H1 (cell line): ENCODE data around the gene HYAL4. TPM values are rescaled to one million over a fixed set of nuclear protein-coding genes. Genes with fewer than 3 reads are reported as not detected.
A peak's percentile ranks its signal among the peaks of the same experiment; 100 is the strongest.

ENCODE experiments used
- CTCF ChIA-PET: fragments of 300-600 bp; sonication (Branson Sonifier 250); formaldehyde crosslinking; loops from one replicate; lab custom pipeline; 2021; ENCODE audit not compliant: partially characterized antibody; lab: Charles Lee
- POLR2A ChIA-PET: fragments of 300-600 bp; sonication (Branson Sonifier 250); formaldehyde crosslinking; loops from one replicate; lab custom pipeline; 2021; ENCODE audit warnings: inconsistent platforms; ENCODE audit not compliant: partially characterized antibody; lab: Charles Lee
- DNase-seq, 2 experiments: peaks; one replicate each; pipeline versions ENCODE4 v3.0.0 to v3.0.0-alpha.2; 2010 to 2022; ENCODE audit warnings: low spot score in 2 of 2, low read depth in 1 of 2, mixed read lengths in 1 of 2
- FAIRE-seq: peaks from 2 replicates; lab custom pipeline; 2011; peaks lifted over from hg19 to GRCh38; lab: Jason Lieb, UNC
- H2AFZ ChIP-seq: 2 replicates; pipeline ENCODE4 v1.8.1; 2012; ENCODE audit warnings: low read length, inconsistent platforms
- H2AK5ac ChIP-seq: 2 replicates; pipeline ENCODE4 v1.6.1; 2013; ENCODE audit warnings: low read depth, low read length
- H2BK120ac ChIP-seq: replicated peaks from 2 replicates; pipeline ENCODE3; 2013; ENCODE audit warnings: low read depth, low read length, inconsistent platforms
- H2BK12ac ChIP-seq: 2 replicates; pipeline ENCODE4 v1.6.1; 2013; ENCODE audit warnings: low read depth, low read length
- H2BK15ac ChIP-seq: 2 replicates; pipeline ENCODE4 v1.6.1; 2013; ENCODE audit warnings: low read length
- H2BK20ac ChIP-seq: 2 replicates; pipeline ENCODE4 v1.6.1; 2013; ENCODE audit warnings: low read length
- H2BK5ac ChIP-seq: 2 replicates; pipeline ENCODE4 v1.6.1; 2013; ENCODE audit warnings: low read depth, low read length
- H3K14ac ChIP-seq: 2 replicates; pipeline ENCODE4 v1.6.1; 2013; ENCODE audit warnings: inconsistent platforms; ENCODE audit not compliant: insufficient read length
- H3K18ac ChIP-seq: 2 replicates; pipeline ENCODE4 v1.6.1; 2013; ENCODE audit warnings: low read length; ENCODE audit errors: extremely low read depth
- H3K23ac ChIP-seq: 2 replicates; pipeline ENCODE4 v1.6.1; 2013; ENCODE audit warnings: inconsistent platforms; ENCODE audit not compliant: insufficient read length
- H3K23me2 ChIP-seq: 2 replicates; pipeline ENCODE4 v1.6.1; 2013; ENCODE audit warnings: low read depth, low read length
- H3K27ac ChIP-seq: 2 replicates; pipeline ENCODE4 v1.6.1; 2011; ENCODE audit warnings: low read depth, low read length, inconsistent platforms
- H3K27me3 ChIP-seq, 4 experiments: replicated peaks in 1 of 4; 1 replicate in 1 of 4; 2 replicates in 3 of 4; pipeline versions ENCODE4 v1.6.1 to v1.8.1; 2011 to 2013; ENCODE audit warnings: low read length in 3 of 4, mild to moderate bottlenecking in 3 of 4, inconsistent platforms in 2 of 4, mixed read lengths in 2 of 4, moderate library complexity in 1 of 4; ENCODE audit not compliant: control insufficient read depth in 3 of 4, insufficient read depth in 3 of 4; ENCODE audit errors: extremely low read depth in 1 of 4
- H3K36me3 ChIP-seq, 4 experiments: 2 replicates each; pipeline versions ENCODE4 v1.6.1 to v1.8.1; 2011 to 2013; ENCODE audit warnings: mild to moderate bottlenecking in 4 of 4, low read length in 3 of 4, moderate library complexity in 2 of 4, control low read depth in 1 of 4, inconsistent platforms in 1 of 4; ENCODE audit not compliant: insufficient read depth in 4 of 4, control insufficient read depth in 2 of 4
- H3K4ac ChIP-seq: replicated peaks from 2 replicates; pipeline ENCODE3; 2013; ENCODE audit warnings: low read length, low read depth, mixed read lengths, inconsistent platforms; ENCODE audit not compliant: insufficient read length
- H3K4me1 ChIP-seq, 4 experiments: replicated peaks in 1 of 4; 1 replicate in 1 of 4; 2 replicates in 3 of 4; pipeline versions ENCODE4 v1.6.1 to v1.8.1; 2011 to 2013; ENCODE audit warnings: low read length in 3 of 4, inconsistent platforms in 2 of 4, mixed read lengths in 1 of 4; ENCODE audit not compliant: insufficient read depth in 4 of 4, control insufficient read depth in 3 of 4
- H3K4me2 ChIP-seq, 2 experiments: 2 replicates each; pipeline versions ENCODE4 v1.6.1 to v1.8.1; 2011 to 2013; ENCODE audit warnings: low read depth in 2 of 2, low read length in 2 of 2, control low read depth in 1 of 2, inconsistent platforms in 1 of 2, mild to moderate bottlenecking in 1 of 2; ENCODE audit not compliant: insufficient read depth in 1 of 2
- H3K4me3 ChIP-seq, 4 experiments: fragments of 200-600, 300-600 bp in 1 of 4; sonication (generic), shearing (Covaris generic), sonication (Bioruptor Twin) in 1 of 4; 2 replicates each; pipeline versions ENCODE4 v1.5.1 to v1.8.1; 2011 to 2016; ENCODE audit warnings: low read length in 4 of 4, low read depth in 3 of 4, control low read depth in 2 of 4, inconsistent platforms in 2 of 4, mild to moderate bottlenecking in 2 of 4, mixed read lengths in 1 of 4, moderate library complexity in 1 of 4; ENCODE audit not compliant: insufficient read depth in 2 of 4; ENCODE audit errors: extremely low read depth in 1 of 4
- H3K56ac ChIP-seq: replicated peaks from 2 replicates; pipeline ENCODE3; 2013; ENCODE audit warnings: low read depth, mild to moderate bottlenecking, mixed read lengths, low read length, inconsistent platforms; ENCODE audit not compliant: insufficient read length
- H3K79me1 ChIP-seq: 2 replicates; pipeline ENCODE4 v1.6.1; 2013; ENCODE audit warnings: low read depth, low read length, control low read depth
- H3K79me2 ChIP-seq, 2 experiments: 2 replicates each; pipeline versions ENCODE4 v1.6.1 to v1.8.1; 2012 to 2013; ENCODE audit warnings: low read length in 2 of 2, mild to moderate bottlenecking in 2 of 2, inconsistent platforms in 1 of 2; ENCODE audit not compliant: insufficient read depth in 2 of 2, control insufficient read depth in 1 of 2
- H3K9ac ChIP-seq, 4 experiments: replicated peaks in 1 of 4; 1 replicate in 1 of 4; 2 replicates in 3 of 4; pipeline versions ENCODE4 v1.6.1 to v1.8.1; 2011 to 2013; ENCODE audit warnings: low read depth in 3 of 4, low read length in 3 of 4, control low read depth in 2 of 4, mild to moderate bottlenecking in 2 of 4, moderate library complexity in 2 of 4, inconsistent platforms in 1 of 4; ENCODE audit errors: extremely low read depth in 1 of 4
- H3K9me3 ChIP-seq, 2 experiments: 2 replicates each; pipeline versions ENCODE4 v1.6.1 to v1.8.1; 2012 to 2013; ENCODE audit warnings: mild to moderate bottlenecking in 2 of 2, moderate library complexity in 2 of 2, control low read depth in 1 of 2, inconsistent platforms in 1 of 2, low read depth in 1 of 2, low read length in 1 of 2, mixed read lengths in 1 of 2; ENCODE audit not compliant: insufficient read depth in 2 of 2
- H4K20me1 ChIP-seq, 2 experiments: replicated peaks in 1 of 2; 2 replicates each; pipeline versions ENCODE3 to v1.8.1; 2011 to 2013; ENCODE audit warnings: inconsistent platforms in 2 of 2, low read length in 2 of 2, mild to moderate bottlenecking in 1 of 2; ENCODE audit not compliant: insufficient read depth in 2 of 2, control insufficient read depth in 1 of 2
- H4K5ac ChIP-seq: 2 replicates; pipeline ENCODE4 v1.6.1; 2013; ENCODE audit warnings: low read length, low read depth, mixed read lengths, inconsistent platforms; ENCODE audit not compliant: insufficient read length
- H4K8ac ChIP-seq: 2 replicates; pipeline ENCODE4 v1.8.0; 2013; ENCODE audit warnings: mild to moderate bottlenecking, moderate library complexity, low read length, inconsistent platforms; ENCODE audit not compliant: insufficient read depth; ENCODE audit errors: extremely low read depth
- H4K91ac ChIP-seq: replicated peaks from 2 replicates; pipeline ENCODE3; 2013; ENCODE audit warnings: low read length, mixed read lengths, inconsistent platforms; ENCODE audit not compliant: insufficient read length
- CEBPB ChIP-seq: IDR thresholded peaks from 2 replicates; pipeline ENCODE4 v1.6.1; 2012; ENCODE audit warnings: low read depth, low read length
- EZH2 ChIP-seq: fragments of 200-600 bp; sonication (generic); IDR thresholded peaks from 2 replicates; pipeline ENCODE4 v1.7.1; 2012; ENCODE audit warnings: low read depth, mild to moderate bottlenecking, moderate library complexity, low read length, inconsistent platforms; ENCODE audit not compliant: severe bottlenecking
- JUN ChIP-seq: IDR thresholded peaks from 2 replicates; pipeline ENCODE4 v1.6.1; 2011; ENCODE audit warnings: low read depth, mild to moderate bottlenecking, improper control_type of control experiment, low read length
- KDM1A ChIP-seq: fragments of 200-600, 300-600 bp; sonication (generic); IDR thresholded peaks from 2 replicates; pipeline ENCODE4 v1.7.1; 2016; ENCODE audit warnings: mild to moderate bottlenecking, low read length, borderline replicate concordance
- PHF8 ChIP-seq: fragments of 200-600 bp; sonication (generic); conservative IDR thresholded peaks from 2 replicates; pipeline ENCODE4 v1.7.1; 2012; ENCODE audit warnings: low read depth, mild to moderate bottlenecking, inconsistent platforms, low read length, moderate library complexity
- RBBP5 ChIP-seq: IDR thresholded peaks from 2 replicates; pipeline ENCODE4 v1.7.1; 2012; ENCODE audit warnings: low read depth, mild to moderate bottlenecking, inconsistent platforms, low read length, moderate library complexity, borderline replicate concordance
- SIN3A ChIP-seq, 2 experiments: IDR thresholded peaks in 1 of 2; conservative IDR thresholded peaks in 1 of 2; 2 replicates each; pipeline ENCODE4 v1.6.1; 2011 to 2012; ENCODE audit warnings: low read length in 2 of 2, improper control_type of control experiment in 1 of 2, low read depth in 1 of 2, mild to moderate bottlenecking in 1 of 2
- TCF12 ChIP-seq: IDR thresholded peaks from 2 replicates; pipeline ENCODE4 v1.6.1; 2011; ENCODE audit warnings: low read depth, mild to moderate bottlenecking, low read length
- USF2 ChIP-seq: IDR thresholded peaks from 2 replicates; pipeline ENCODE4 v1.6.1; 2011; ENCODE audit warnings: low read length, improper control_type of control experiment
- WGBS, 2 experiments: shearing (Covaris generic) in 1 of 2; methylation state at CpG; one replicate each; pipeline versions ENCODE4 v1.1.6 to v1.1.7; 2013 to 2015; ENCODE audit warnings: low lambda C conversion rate in 2 of 2, mixed read lengths in 2 of 2, inconsistent platforms in 1 of 2, low coverage in 1 of 2, missing lambda C conversion rate in 1 of 2; ENCODE audit not compliant: insufficient replicate concordance in 2 of 2, insufficient coverage in 1 of 2, insufficient read length in 1 of 2; ENCODE audit errors: extremely low coverage in 1 of 2, missing lambda C conversion rate in 1 of 2; 5-methylcytosine and 5-hydroxymethylcytosine counted together
- polyA plus RNA-seq, 7 experiments: library from polyadenylated mRNA; depleted of rRNA in 3 of 7; stranded (reverse) in 5 of 7; unstranded in 2 of 7; fragments of >200 nt in 5 of 7; fragments of 200-250 nt in 2 of 7; gene quantifications; 1 replicate in 5 of 7; 2 replicates in 1 of 7; 4 replicates in 1 of 7; pipeline versions ENCODE4 v1.2.1 to v1.2.3, GENCODE V29; 2011 to 2013; ENCODE audit warnings: missing spikeins in 2 of 7, mixed read lengths in 2 of 7
- total RNA-seq: library from RNA; stranded (reverse); fragmentation: NEBNext Ultra II Directional; extraction: Animal tissue kit (Norgen Biotek cat#: 25700); gene quantifications from 2 replicates; pipeline ENCODE4 v1.2.1, GENCODE V29; 2021

Gene HYAL4
- total and polyA plus RNA-seq, 2 of the 8 experiments (the other 6 are each of a cell fraction or from before 2014, with no cell fraction given) = not detected

- H4K20me1 ChIP-seq = no peaks in the 10 kb centered on the region
- ChIA-PET CTCF (interaction anchor here (0.6 to 6.0 kb wide), 37 partner anchors 9 to 998 kb away, joined by 3 to 71 read pairs (median 4); partner anchors contain the start of genes HYAL4 and WASL), POLR2A (interaction anchor here (0.6 kb wide), 2 partner anchors 49 to 145 kb away, joined by 3 read pairs; partner anchors contain the start of gene WASL)
- H3K56ac ChIP-seq = no peak overlapping the region
- peak in 1 of 2 experiments; percentile 31 for DNase-seq
- H4K5ac ChIP-seq = no peak overlapping the region
- no peak overlapping the region for H3K4me3 ChIP-seq
- no peaks in the 10 kb centered on the region for H3K36me3 ChIP-seq
- peaks cover 0 to 3% (median 1%) of the 10 kb centered on the region in 4 experiments; a peak in 2 of 7 replicates for H3K4me1 ChIP-seq
- no peak overlapping the region for H3K14ac ChIP-seq
- 41% methylated on average over 2 of the region's 2 CpGs; no CpG with 5 or more reads in 1 of the 2 experiments for WGBS, 2 experiments
- H3K9me3 ChIP-seq = peaks cover 0 to 3% of the 10 kb centered on the region in 2 experiments; a peak in 2 of 4 replicates
- H3K27me3 ChIP-seq = no peaks in the 10 kb centered on the region
- H3K4me2 ChIP-seq = peak overlapping the region in 1 of 2 experiments; percentile 25; a peak in 1 of 4 replicates
- H2BK120ac ChIP-seq = no peak overlapping the region
- no peak overlapping the region for H2AK5ac ChIP-seq
- H4K8ac ChIP-seq = no peak overlapping the region
- H3K27ac ChIP-seq = no peak overlapping the region
- peak; percentile 48 for FAIRE-seq
- H3K4ac ChIP-seq = no peak overlapping the region
- H4K91ac ChIP-seq = no peak overlapping the region
- no peaks in the 10 kb centered on the region for H3K23me2 ChIP-seq
- 0 out of 2 replicates have a peak overlapping the region, but pooled peaks have one; percentile 4 for H2BK5ac ChIP-seq
- H3K9ac ChIP-seq = no peak overlapping the region
- H2AFZ ChIP-seq = no peak overlapping the region
- no peak overlapping the region for H2BK20ac ChIP-seq
- H3K79me2 ChIP-seq = no peaks in the 10 kb centered on the region
- no peak overlapping the region for H3K18ac ChIP-seq
- H3K23ac ChIP-seq = no peak overlapping the region
- no peak overlapping the region; the same call in 1 of the 2 replicates for H2BK12ac ChIP-seq
- H2BK15ac ChIP-seq = no peak overlapping the region
- no peaks in the 10 kb centered on the region for H3K79me1 ChIP-seq
- TF ChIP-seq JUN = peak; percentile 85; the same call in 1 of the 2 replicates
- peak; percentile 95 for TF ChIP-seq CEBPB
- no peak for TF ChIP-seq PHF8
- no peak for TF ChIP-seq USF2
- no peak for TF ChIP-seq KDM1A
- no peak for TF ChIP-seq TCF12
- no peak for TF ChIP-seq EZH2
- no peak for TF ChIP-seq SIN3A (conservative IDR thresholded peaks at IDR 0.05 in 1 of 2, IDR thresholded peaks at IDR 0.05 in 1 of 2; ENCODE audit: low read depth in 1 of 2, low read length in 2 of 2)
- TF ChIP-seq RBBP5 = no peak
These were observed 47.1 kb upstream of the HYAL4 start for GRCh38 chr7:123797673-123798531.
